H9 (cell line): Measurements from ENCODE around the gene SDC4. TPM values are rescaled to one million over a fixed set of nuclear protein-coding genes. Genes with fewer than 3 reads are reported as not detected.

Experiments used
- DNase-seq: peaks from one replicate; pipeline ENCODE4 v3.0.0-alpha.2; 2017
- H2AFZ ChIP-seq: one replicate; pipeline ENCODE4 v1.6.1; 2013; ENCODE audit warnings: mild to moderate bottlenecking, low read length, control low read depth, moderate library complexity
- H2AK5ac ChIP-seq: 2 replicates; pipeline ENCODE4 v1.6.1; 2013; ENCODE audit warnings: low read length, control low read depth, mixed read lengths; ENCODE audit not compliant: insufficient read length
- H2BK120ac ChIP-seq: one replicate; pipeline ENCODE4 v1.6.1; 2013; ENCODE audit warnings: low read depth, mild to moderate bottlenecking, low read length, control low read depth, inconsistent platforms; ENCODE audit not compliant: poor library complexity, severe bottlenecking
- H2BK12ac ChIP-seq: 2 replicates; pipeline ENCODE4 v1.6.1; 2013; ENCODE audit warnings: low read length, control low read depth, mixed read lengths, low read depth; ENCODE audit not compliant: insufficient read length
- H2BK15ac ChIP-seq: 2 replicates; pipeline ENCODE4 v1.6.1; 2013; ENCODE audit warnings: low read depth, low read length, control low read depth
- H2BK20ac ChIP-seq: one replicate; pipeline ENCODE4 v1.6.1; 2013; ENCODE audit warnings: low read depth, mild to moderate bottlenecking, low read length, control low read depth, inconsistent platforms; ENCODE audit not compliant: poor library complexity, severe bottlenecking
- H2BK5ac ChIP-seq: 2 replicates; pipeline ENCODE4 v1.6.1; 2013; ENCODE audit warnings: low read length, control low read depth, mixed read lengths; ENCODE audit not compliant: insufficient read length
- H3K14ac ChIP-seq: 2 replicates; pipeline ENCODE4 v1.6.1; 2013; ENCODE audit warnings: low read length, control low read depth; ENCODE audit not compliant: insufficient read depth
- H3K18ac ChIP-seq: 2 replicates; pipeline ENCODE4 v1.6.1; 2013; ENCODE audit warnings: low read depth, mild to moderate bottlenecking, mixed read lengths, low read length, control low read depth; ENCODE audit not compliant: insufficient read length
- H3K23ac ChIP-seq: 2 replicates; pipeline ENCODE4 v1.6.1; 2013; ENCODE audit warnings: low read length, control low read depth, mixed read lengths, low read depth; ENCODE audit not compliant: insufficient read length
- H3K23me2 ChIP-seq: 2 replicates; pipeline ENCODE4 v1.6.1; 2013; ENCODE audit warnings: low read depth, mild to moderate bottlenecking, mixed read lengths, low read length, control low read depth; ENCODE audit not compliant: insufficient read length, poor library complexity, severe bottlenecking
- H3K27ac ChIP-seq: 2 replicates; pipeline ENCODE4 v1.5.1; 2013; ENCODE audit warnings: low read length, control low read depth, mixed read lengths, low read depth; ENCODE audit not compliant: insufficient read length
- H3K27me3 ChIP-seq: 2 replicates; pipeline ENCODE4 v1.6.1; 2013; ENCODE audit warnings: low read length, control low read depth, inconsistent platforms; ENCODE audit not compliant: insufficient read depth
- H3K4ac ChIP-seq: 2 replicates; pipeline ENCODE4 v1.6.1; 2013; ENCODE audit warnings: low read depth, mild to moderate bottlenecking, control low read depth, inconsistent platforms, low read length, moderate library complexity
- H3K4me1 ChIP-seq: 2 replicates; pipeline ENCODE4 v1.6.1; 2013; ENCODE audit warnings: low read length, control low read depth, inconsistent platforms; ENCODE audit not compliant: insufficient read depth
- H3K4me2 ChIP-seq: 2 replicates; pipeline ENCODE4 v1.6.1; 2013; ENCODE audit warnings: low read length, control low read depth, mixed read lengths; ENCODE audit not compliant: insufficient read length, insufficient read depth
- H3K56ac ChIP-seq: 2 replicates; pipeline ENCODE4 v1.6.1; 2013; ENCODE audit warnings: low read depth, mild to moderate bottlenecking, mixed read lengths, low read length, control low read depth; ENCODE audit not compliant: insufficient read length
- H3K79me1 ChIP-seq: 2 replicates; pipeline ENCODE4 v1.6.1; 2013; ENCODE audit warnings: low read depth, mild to moderate bottlenecking, moderate library complexity, low read length, control low read depth, inconsistent platforms; ENCODE audit not compliant: insufficient read depth, poor library complexity, severe bottlenecking
- H3K79me2 ChIP-seq: 2 replicates; pipeline ENCODE4 v1.6.1; 2013; ENCODE audit warnings: low read length, control low read depth, inconsistent platforms; ENCODE audit not compliant: insufficient read depth
- H3K9ac ChIP-seq: 2 replicates; pipeline ENCODE4 v1.6.1; 2013; ENCODE audit warnings: low read length, control low read depth, mixed read lengths; ENCODE audit not compliant: insufficient read length; ENCODE audit errors: extremely low read depth
- H3K9me3 ChIP-seq: one replicate; pipeline ENCODE4 v1.6.1; 2013; ENCODE audit warnings: low read depth, low read length, inconsistent platforms; ENCODE audit not compliant: control insufficient read depth
- H3T11ph ChIP-seq: one replicate; pipeline ENCODE4 v1.6.1; 2013; ENCODE audit warnings: mild to moderate bottlenecking, low read length, control low read depth, inconsistent platforms
- H4K20me1 ChIP-seq: one replicate; pipeline ENCODE4 v1.6.1; 2013; ENCODE audit not compliant: control insufficient read depth, insufficient read length, insufficient read depth
- H4K5ac ChIP-seq: 2 replicates; pipeline ENCODE4 v1.6.1; 2013; ENCODE audit warnings: low read depth, mild to moderate bottlenecking, mixed read lengths, low read length, control low read depth; ENCODE audit not compliant: insufficient read length
- H4K8ac ChIP-seq: replicated peaks from 2 replicates; pipeline ENCODE4 v1.6.1; 2013; ENCODE audit warnings: low read length, control low read depth, mixed read lengths, low read depth; ENCODE audit not compliant: insufficient read length
- H4K91ac ChIP-seq: 2 replicates; pipeline ENCODE4 v1.6.1; 2013; ENCODE audit warnings: low read depth, mild to moderate bottlenecking, moderate library complexity, mixed read lengths, low read length, control low read depth; ENCODE audit not compliant: insufficient read length
- H3K27ac Mint-ChIP-seq, 3 experiments: 2 replicates in 2 of 3; 3 replicates in 1 of 3; pipeline ENCODE4 v1.8.0; 2020 to 2021; ENCODE audit warnings: mixed read lengths in 3 of 3, mild to moderate bottlenecking in 1 of 3, moderate library complexity in 1 of 3
- H3K27me3 Mint-ChIP-seq: 2 replicates; pipeline ENCODE4 v1.8.0; 2021; ENCODE audit warnings: low read depth, mild to moderate bottlenecking, moderate library complexity, mixed read lengths
- H3K36me3 Mint-ChIP-seq, 3 experiments: 2 replicates in 2 of 3; 3 replicates in 1 of 3; pipeline ENCODE4 v1.8.0; 2020 to 2021; ENCODE audit warnings: low read depth in 3 of 3, mixed read lengths in 3 of 3; ENCODE audit not compliant: insufficient read depth in 1 of 3
- H3K4me1 Mint-ChIP-seq, 2 experiments: 2 replicates each; pipeline ENCODE4 v1.8.0; 2020; ENCODE audit warnings: mixed read lengths in 2 of 2
- H3K4me3 Mint-ChIP-seq, 2 experiments: 2 replicates in 1 of 2; 3 replicates in 1 of 2; pipeline ENCODE4 v1.8.0; 2020 to 2021; ENCODE audit warnings: mild to moderate bottlenecking in 2 of 2, mixed read lengths in 2 of 2, moderate library complexity in 1 of 2
- H3K9me3 Mint-ChIP-seq, 2 experiments: 2 replicates in 1 of 2; 3 replicates in 1 of 2; pipeline ENCODE4 v1.8.0; 2020; ENCODE audit warnings: mild to moderate bottlenecking in 2 of 2, mixed read lengths in 2 of 2, moderate library complexity in 1 of 2
- WGBS: extraction: QIAGEN DNeasy Blood & Tissue Kit; methylation state at CpG from one replicate; pipeline ENCODE4 v1.1.7; 2013; ENCODE audit warnings: missing lambda C conversion rate, low lambda C conversion rate, mixed read lengths; ENCODE audit not compliant: insufficient read length; ENCODE audit errors: extremely low coverage; 5-methylcytosine and 5-hydroxymethylcytosine counted together
- total RNA-seq: library from RNA; stranded (reverse); gene quantifications from 2 replicates; pipeline ENCODE4 v1.2.1, GENCODE V29; 2021
- TF ChIP-seq, protein P1 (sequence below): fragments of 200-600 bp; sonication (generic); conservative IDR thresholded peaks from 3 replicates; pipeline ENCODE4 v1.8.0; 2021; ENCODE audit warnings: antibody characterized with exemption, mild to moderate bottlenecking

Gene SDC4
- total RNA-seq, 1 experiment from 2014 or later: 50.7 TPM

- Histone ChIP-seq H4K20me1 (no peaks in the 10 kb centered on the region), H3K18ac (no peak overlapping the region), H3K4me1 (peaks cover 15% of the 10 kb centered on the region; the same call in 1 of the 2 replicates), H2AFZ (no peak overlapping the region), H3K27ac (no peak overlapping the region), H3K23ac (no peak overlapping the region), H3K56ac (no peak overlapping the region), H3K79me1 (no peaks in the 10 kb centered on the region), H3K9ac (no peak overlapping the region), H3K79me2 (peaks cover 3% of the 10 kb centered on the region; the same call in 1 of the 2 replicates), H2BK120ac (no peak overlapping the region), H2BK20ac (no peak overlapping the region), H2AK5ac (no peak overlapping the region), H3T11ph (no peak overlapping the region), H3K9me3 (no peaks in the 10 kb centered on the region), H2BK12ac (no peak overlapping the region), H3K27me3 (no peaks in the 10 kb centered on the region), H3K14ac (no peak overlapping the region), H3K23me2 (peaks cover 9% of the 10 kb centered on the region), H4K5ac (no peak overlapping the region), H3K4me2 (no peak overlapping the region), H2BK15ac (no peak overlapping the region), H3K4ac (no peak overlapping the region), H4K8ac (no peak overlapping the region), H4K91ac (no peak overlapping the region), H2BK5ac (no peak overlapping the region)
- Mint-ChIP-seq H3K9me3 (no peaks in the 10 kb centered on the region), H3K4me3 (no peak overlapping the region), H3K27me3 (peaks cover 4% of the 10 kb centered on the region; the same call in 1 of the 2 replicates), H3K4me1 (peaks cover 41 to 47% of the 10 kb centered on the region in 2 experiments), H3K36me3 (no peaks in the 10 kb centered on the region), H3K27ac (no peak overlapping the region)
- no CpG with 5 or more reads among the region's 1 CpG for WGBS
- TF ChIP-seq, protein P1, sequence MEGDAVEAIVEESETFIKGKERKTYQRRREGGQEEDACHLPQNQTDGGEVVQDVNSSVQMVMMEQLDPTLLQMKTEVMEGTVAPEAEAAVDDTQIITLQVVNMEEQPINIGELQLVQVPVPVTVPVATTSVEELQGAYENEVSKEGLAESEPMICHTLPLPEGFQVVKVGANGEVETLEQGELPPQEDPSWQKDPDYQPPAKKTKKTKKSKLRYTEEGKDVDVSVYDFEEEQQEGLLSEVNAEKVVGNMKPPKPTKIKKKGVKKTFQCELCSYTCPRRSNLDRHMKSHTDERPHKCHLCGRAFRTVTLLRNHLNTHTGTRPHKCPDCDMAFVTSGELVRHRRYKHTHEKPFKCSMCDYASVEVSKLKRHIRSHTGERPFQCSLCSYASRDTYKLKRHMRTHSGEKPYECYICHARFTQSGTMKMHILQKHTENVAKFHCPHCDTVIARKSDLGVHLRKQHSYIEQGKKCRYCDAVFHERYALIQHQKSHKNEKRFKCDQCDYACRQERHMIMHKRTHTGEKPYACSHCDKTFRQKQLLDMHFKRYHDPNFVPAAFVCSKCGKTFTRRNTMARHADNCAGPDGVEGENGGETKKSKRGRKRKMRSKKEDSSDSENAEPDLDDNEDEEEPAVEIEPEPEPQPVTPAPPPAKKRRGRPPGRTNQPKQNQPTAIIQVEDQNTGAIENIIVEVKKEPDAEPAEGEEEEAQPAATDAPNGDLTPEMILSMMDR: no peak
- no peak for DNase-seq
Observed at GRCh38 chr20:45350217-45350616, 2.0 kb upstream of the SDC4 start.
